ENCODE data around the gene SNX13. TPM values are rescaled to one million over a fixed set of nuclear protein-coding genes. Genes with fewer than 3 reads are reported as not detected.

Gene SNX13
- total RNA-seq, 1 experiment from 2014 or later, result 29.0 TPM

GRCh38 chr7:17815318-17815717 is 125.0 kb downstream of the SNX13 start:
- Histone ChIP-seq H3T11ph (ENCODE audit: low read length) (no peak overlapping the region), H3K56ac (ENCODE audit: insufficient read length, low read depth, low read length) (no peak overlapping the region), H2BK120ac (ENCODE audit: low read depth, low read length, poor library complexity, severe bottlenecking) (no peak overlapping the region), H3K18ac (ENCODE audit: insufficient read length, low read depth, low read length) (no peak overlapping the region), H2BK12ac (ENCODE audit: insufficient read length, low read depth, low read length) (no peak overlapping the region), H4K20me1 (ENCODE audit: control insufficient read depth, insufficient read depth, insufficient read length) (no peaks in the 10 kb centered on the region), H3K9me3 (ENCODE audit: control insufficient read depth, low read depth, low read length) (no peaks in the 10 kb centered on the region), H3K14ac (ENCODE audit: insufficient read depth, low read length) (no peak overlapping the region), H3K23ac (ENCODE audit: insufficient read length, low read depth, low read length) (no peak overlapping the region), H2AK5ac (ENCODE audit: insufficient read length, low read length) (no peak overlapping the region), H3K9ac (ENCODE audit: extremely low read depth, insufficient read length, low read length) (no peak overlapping the region), H3K27me3 (ENCODE audit: insufficient read depth, low read length) (no peaks in the 10 kb centered on the region), H4K5ac (ENCODE audit: insufficient read length, low read depth, low read length) (no peak overlapping the region), H3K27ac (ENCODE audit: insufficient read length, low read depth, low read length) (no peak overlapping the region), H4K8ac (replicated peaks; ENCODE audit: insufficient read length, low read depth, low read length) (no peak overlapping the region), H3K23me2 (ENCODE audit: insufficient read length, low read depth, low read length, poor library complexity, severe bottlenecking) (no peaks in the 10 kb centered on the region), H3K79me2 (ENCODE audit: insufficient read depth, low read length) (no peaks in the 10 kb centered on the region), H3K4me1 (ENCODE audit: insufficient read depth, low read length) (no peaks in the 10 kb centered on the region), H3K4me2 (ENCODE audit: insufficient read depth, insufficient read length, low read length) (no peak overlapping the region), H2AFZ (ENCODE audit: low read length) (no peak overlapping the region), H4K91ac (ENCODE audit: insufficient read length, low read depth, low read length) (no peak overlapping the region), H3K79me1 (ENCODE audit: insufficient read depth, low read depth, low read length, poor library complexity, severe bottlenecking) (no peaks in the 10 kb centered on the region), H2BK20ac (ENCODE audit: low read depth, low read length, poor library complexity, severe bottlenecking) (no peak overlapping the region), H2BK5ac (ENCODE audit: insufficient read length, low read length) (no peak overlapping the region), H2BK15ac (ENCODE audit: low read depth, low read length) (no peak overlapping the region), H3K4ac (ENCODE audit: low read depth, low read length) (no peak overlapping the region)
- TF ChIP-seq, protein P1, sequence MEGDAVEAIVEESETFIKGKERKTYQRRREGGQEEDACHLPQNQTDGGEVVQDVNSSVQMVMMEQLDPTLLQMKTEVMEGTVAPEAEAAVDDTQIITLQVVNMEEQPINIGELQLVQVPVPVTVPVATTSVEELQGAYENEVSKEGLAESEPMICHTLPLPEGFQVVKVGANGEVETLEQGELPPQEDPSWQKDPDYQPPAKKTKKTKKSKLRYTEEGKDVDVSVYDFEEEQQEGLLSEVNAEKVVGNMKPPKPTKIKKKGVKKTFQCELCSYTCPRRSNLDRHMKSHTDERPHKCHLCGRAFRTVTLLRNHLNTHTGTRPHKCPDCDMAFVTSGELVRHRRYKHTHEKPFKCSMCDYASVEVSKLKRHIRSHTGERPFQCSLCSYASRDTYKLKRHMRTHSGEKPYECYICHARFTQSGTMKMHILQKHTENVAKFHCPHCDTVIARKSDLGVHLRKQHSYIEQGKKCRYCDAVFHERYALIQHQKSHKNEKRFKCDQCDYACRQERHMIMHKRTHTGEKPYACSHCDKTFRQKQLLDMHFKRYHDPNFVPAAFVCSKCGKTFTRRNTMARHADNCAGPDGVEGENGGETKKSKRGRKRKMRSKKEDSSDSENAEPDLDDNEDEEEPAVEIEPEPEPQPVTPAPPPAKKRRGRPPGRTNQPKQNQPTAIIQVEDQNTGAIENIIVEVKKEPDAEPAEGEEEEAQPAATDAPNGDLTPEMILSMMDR (conservative IDR thresholded peaks at IDR 0.05), result no peak
- H3K36me3 Mint-ChIP-seq (ENCODE audit: insufficient read depth in 1 of 3, low read depth in 3 of 3), result peaks cover 21 to 27% (median 22%) of the 10 kb centered on the region in 3 experiments
- H3K4me1 Mint-ChIP-seq, result peaks cover 5 to 6% of the 10 kb centered on the region in 2 experiments; a peak in 2 of 4 replicates
- H3K9me3 Mint-ChIP-seq, result peaks cover 19 to 21% of the 10 kb centered on the region in 2 experiments
- H3K27me3 Mint-ChIP-seq (ENCODE audit: low read depth), result no peaks in the 10 kb centered on the region; the same call in 1 of the 2 replicates
- no peak overlapping the region for H3K4me3 Mint-ChIP-seq
- peak overlapping the region in 1 of 3 experiments; percentile 57; a peak in 1 of 7 replicates for H3K27ac Mint-ChIP-seq
- DNase-seq, result no peak
- WGBS (ENCODE audit: extremely low coverage, insufficient read length, low lambda C conversion rate), result no CpG with 5 or more reads among the region's 4 CpGs
